Measurements from ENCODE around the gene OR5A1.

OR5A1 gene

GRCh38 chr11:59480359-59480758 is 44.1 kb downstream of the OR5A1 start:
- no peak for DNase-seq

Data from DMS53 (cell line).